Endothelial cell of umbilical vein (primary cell): ENCODE data around the gene ELOB. TPM values are rescaled to one million over a fixed set of nuclear protein-coding genes. Genes with fewer than 3 reads are reported as not detected.

Experiments
- BruUV-seq: library from RNA; stranded (reverse); fragments of 400-500 nt; replicated peaks from 2 replicates; lab custom pipeline; 2021; lab: Mats Ljungman, UMichigan
- CTCF ChIA-PET: fragments of 300-600, 350-600 bp; sonication (Branson Sonifier 250); formaldehyde crosslinking; loops from one replicate; lab custom pipeline; 2021; ENCODE audit warnings: antibody characterized with exemption, inconsistent platforms; lab: Charles Lee
- POLR2A ChIA-PET: fragments of 300-600, 350-600 bp; sonication (Branson Sonifier 250); formaldehyde crosslinking; loops from one replicate; lab custom pipeline; 2021; ENCODE audit warnings: antibody characterized with exemption, inconsistent platforms; lab: Charles Lee
- DNase-seq: peaks from one replicate; pipeline ENCODE4 v3.0.0-alpha.2; 2011; ENCODE audit warnings: low read depth, low spot score
- FAIRE-seq: peaks from 2 replicates; lab custom pipeline; 2011; peaks lifted over from hg19 to GRCh38; lab: Jason Lieb, UNC
- H2AFZ ChIP-seq: 2 replicates; pipeline ENCODE4 v1.6.0; 2012; ENCODE audit warnings: low read depth, low read length, control low read depth, inconsistent platforms
- H3K27ac ChIP-seq: 2 replicates; pipeline ENCODE4 v1.5.1; 2011; ENCODE audit warnings: low read depth, mild to moderate bottlenecking, control low read depth, low read length, moderate library complexity; ENCODE audit not compliant: insufficient read depth
- H3K27me3 ChIP-seq, 2 experiments: 2 replicates each; pipeline versions ENCODE4 v1.6.0 to v1.6.1; 2011; ENCODE audit warnings: low read length in 2 of 2, mixed read lengths in 1 of 2; ENCODE audit not compliant: control insufficient read depth in 2 of 2, insufficient read depth in 2 of 2
- H3K36me3 ChIP-seq, 2 experiments: 2 replicates in 1 of 2; 3 replicates in 1 of 2; pipeline ENCODE4 v1.5.1; 2011; ENCODE audit warnings: low read length in 2 of 2, mild to moderate bottlenecking in 1 of 2, moderate library complexity in 1 of 2; ENCODE audit not compliant: control insufficient read depth in 2 of 2, insufficient read depth in 2 of 2; ENCODE audit errors: extremely low read depth in 1 of 2
- H3K4me1 ChIP-seq: 3 replicates; pipeline ENCODE4 v1.5.1; 2011; ENCODE audit warnings: mild to moderate bottlenecking, low read length; ENCODE audit not compliant: control insufficient read depth, insufficient read depth; ENCODE audit errors: extremely low read depth
- H3K4me2 ChIP-seq: 2 replicates; pipeline ENCODE4 v1.6.1; 2011; ENCODE audit warnings: low read length, control low read depth, mixed read lengths; ENCODE audit not compliant: insufficient read depth
- H3K4me3 ChIP-seq, 3 experiments: fragments of 200-600 bp in 1 of 3; sonication (generic), shearing (Covaris generic) in 1 of 3; replicated peaks in 1 of 3; 2 replicates each; pipeline ENCODE4 v1.5.1; 2011 to 2016; ENCODE audit warnings: control low read depth in 3 of 3, low read length in 3 of 3, mild to moderate bottlenecking in 2 of 3, inconsistent platforms in 1 of 3, low read depth in 1 of 3, moderate library complexity in 1 of 3; ENCODE audit not compliant: insufficient read depth in 1 of 3
- H3K79me2 ChIP-seq: 2 replicates; pipeline ENCODE4 v1.6.0; 2012; ENCODE audit warnings: low read length, inconsistent platforms; ENCODE audit not compliant: control insufficient read depth, insufficient read depth
- H3K9ac ChIP-seq: replicated peaks from 2 replicates; pipeline ENCODE3; 2011; ENCODE audit warnings: low read length, control low read depth; ENCODE audit not compliant: insufficient read depth; ENCODE audit errors: extremely low read depth
- H3K9me1 ChIP-seq: replicated peaks from 3 replicates; pipeline ENCODE4 v1.6.0; 2011; ENCODE audit warnings: mild to moderate bottlenecking, low read length; ENCODE audit not compliant: control insufficient read depth, insufficient read depth; ENCODE audit errors: extremely low read depth
- H3K9me3 ChIP-seq: replicated peaks from 2 replicates; pipeline ENCODE4 v1.5.1; 2012; ENCODE audit warnings: low read length, inconsistent platforms; ENCODE audit not compliant: control insufficient read depth, insufficient read depth
- H4K20me1 ChIP-seq: replicated peaks from 2 replicates; pipeline ENCODE3; 2011; ENCODE audit warnings: mild to moderate bottlenecking, low read length; ENCODE audit not compliant: control insufficient read depth, insufficient read depth; ENCODE audit errors: extremely low read depth
- CTCF ChIP-seq, 2 donors: IDR thresholded peaks; 1 replicate in 1 of 2; 2 replicates in 1 of 2; pipeline ENCODE4 v1.5.1; 2011; ENCODE audit warnings: low read length in 2 of 2, mild to moderate bottlenecking in 2 of 2, moderate library complexity in 2 of 2, control low read depth in 1 of 2, inconsistent platforms in 1 of 2, low read depth in 1 of 2; ENCODE audit not compliant: insufficient read depth in 1 of 2; ENCODE audit errors: extremely low read depth in 1 of 2
- EZH2 ChIP-seq: IDR thresholded peaks from 2 replicates; pipeline ENCODE4 v1.6.1; 2012; ENCODE audit warnings: borderline replicate concordance, low read depth, mild to moderate bottlenecking, moderate library complexity, low read length, inconsistent platforms; ENCODE audit not compliant: severe bottlenecking
- FOS ChIP-seq: IDR thresholded peaks from 2 replicates; pipeline ENCODE4 v1.6.1; 2011; ENCODE audit warnings: mild to moderate bottlenecking, low read length, moderate library complexity, borderline replicate concordance; ENCODE audit not compliant: insufficient read depth
- GATA2 ChIP-seq: IDR thresholded peaks from 2 replicates; pipeline ENCODE4 v1.7.0; 2011; ENCODE audit warnings: low read depth, mild to moderate bottlenecking, moderate library complexity, mixed read lengths, low read length; ENCODE audit not compliant: insufficient read length, insufficient read depth
- JUN ChIP-seq: IDR thresholded peaks from 2 replicates; pipeline ENCODE4 v1.6.1; 2011; ENCODE audit warnings: borderline replicate concordance, low read depth; ENCODE audit not compliant: insufficient read length, insufficient read depth
- MYC ChIP-seq: IDR thresholded peaks from one replicate; pipeline ENCODE4 v1.6.1; 2011; ENCODE audit warnings: mild to moderate bottlenecking, low read depth, low read length
- POLR2A ChIP-seq: IDR thresholded peaks from 2 replicates; pipeline ENCODE4 v1.6.1; 2012; ENCODE audit warnings: low read depth, mild to moderate bottlenecking, control low read depth, low read length
- POLR2AphosphoS5 ChIP-seq: IDR thresholded peaks from 2 replicates; pipeline ENCODE4 v1.6.1; 2012; ENCODE audit warnings: low read depth, mild to moderate bottlenecking, control low read depth, low read length, moderate library complexity; ENCODE audit not compliant: insufficient read depth
- dilution Hi-C: fragments of 300-500 bp; cut with MboI; formaldehyde crosslinking; loops from one replicate; pipeline ENCODE4 v1.15.0; 2019; ENCODE audit warnings: low sequenced_read_pairs; ENCODE audit not compliant: extremely low pct_ligation_motif_present
- intact Hi-C: fragments of 100-400 bp; cut with micrococcal nuclease; formaldehyde crosslinking; loops from one replicate; pipeline ENCODE4 v1.10.0; 2022
- polyA plus RNA-seq, 4 experiments: library from polyadenylated mRNA; depleted of rRNA in 3 of 4; stranded (reverse) in 3 of 4; unstranded in 1 of 4; fragments of >200 nt; gene quantifications; 2 replicates each; pipeline versions ENCODE4 v1.2.1 to v1.2.3, GENCODE V29; 2011 to 2012; ENCODE audit warnings: missing spikeins in 1 of 4
- total RNA-seq: library from RNA; stranded (reverse); gene quantifications from 2 replicates; pipeline ENCODE4 v1.2.3, GENCODE V29; 2021
- TF ChIP-seq, protein P1 (sequence below): IDR thresholded peaks from 2 replicates; pipeline ENCODE4 v1.6.1; 2011; ENCODE audit not compliant: insufficient read depth, insufficient read length

ELOB gene
- total and polyA plus RNA-seq, 2 donors (not counting 3 experiments of a cell fraction or from before 2014, with no cell fraction given): 251 to 848 TPM

DNA sequence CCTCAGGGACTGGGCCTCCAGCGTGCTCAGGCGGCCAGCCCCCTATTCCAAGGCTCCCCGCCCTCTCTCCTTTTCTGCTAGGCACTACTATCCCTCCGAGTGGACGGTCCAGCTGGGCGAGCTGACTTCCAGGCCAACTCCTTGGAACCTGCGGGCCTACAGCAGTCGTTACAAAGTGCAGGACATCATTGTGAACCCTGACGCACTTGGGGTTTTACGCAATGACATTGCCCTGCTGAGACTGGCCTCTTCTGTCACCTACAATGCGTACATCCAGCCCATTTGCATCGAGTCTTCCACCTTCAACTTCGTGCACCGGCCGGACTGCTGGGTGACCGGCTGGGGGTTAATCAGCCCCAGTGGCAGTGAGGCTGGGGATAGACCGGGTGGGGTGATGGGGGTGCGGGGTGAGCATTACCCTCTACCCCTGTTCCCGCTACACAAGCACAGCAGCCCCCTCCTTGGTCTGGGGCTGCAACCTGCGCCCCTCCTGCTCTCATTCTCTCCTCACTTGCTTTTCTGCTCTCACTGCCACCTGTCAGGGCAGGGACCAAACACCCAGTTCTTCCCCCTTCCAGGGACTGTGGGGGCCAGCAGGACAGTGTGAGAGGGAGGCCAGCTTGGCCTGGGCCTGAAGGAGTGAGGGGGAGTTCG, 22.3 kb upstream of the ELOB start:
- Histone ChIP-seq H3K9ac (no peak overlapping the region), H3K4me3 (no peak overlapping the region), H3K79me2 (no peaks in the 10 kb centered on the region), H3K4me2 (no peak overlapping the region), H3K27me3 (peaks cover 7 to 11% of the 10 kb centered on the region in 2 experiments), H4K20me1 (no peaks in the 10 kb centered on the region), H3K9me1 (no peaks in the 10 kb centered on the region), H3K36me3 (no peaks in the 10 kb centered on the region), H3K9me3 (no peaks in the 10 kb centered on the region), H3K4me1 (no peaks in the 10 kb centered on the region), H2AFZ (no peak overlapping the region), H3K27ac (no peak overlapping the region)
- ChIA-PET CTCF (no interaction called here), POLR2A (no interaction called here)
- FAIRE-seq (no peak), DNase-seq (no peak)
- dilution Hi-C loops (no loop called here), intact Hi-C loops (no loop called here)
- BruUV-seq: no TSS peak
- TF ChIP-seq JUN (no peak), MYC (no peak), CTCF (IDR thresholded peaks at IDR 0.05; ENCODE audit: extremely low read depth in 1 of 2, insufficient read depth in 1 of 2, low read depth in 1 of 2, low read length in 2 of 2) (no peak), EZH2 (no peak), POLR2AphosphoS5 (no peak), FOS (no peak), GATA2 (no peak), POLR2A (no peak)
- TF ChIP-seq, protein P1, sequence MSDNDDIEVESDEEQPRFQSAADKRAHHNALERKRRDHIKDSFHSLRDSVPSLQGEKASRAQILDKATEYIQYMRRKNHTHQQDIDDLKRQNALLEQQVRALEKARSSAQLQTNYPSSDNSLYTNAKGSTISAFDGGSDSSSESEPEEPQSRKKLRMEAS: no peak
